Gastroesophageal sphincter (tissue), 3 donors: Measurements from ENCODE around the gene CACNG6.

ENCODE experiments used
- EP300 ChIP-seq: sonication (generic); formaldehyde crosslinking; IDR thresholded peaks from one replicate; pipeline ENCODE4 v1.6.1; 2017; ENCODE audit warnings: antibody characterized with exemption, mild to moderate bottlenecking
- POLR2A ChIP-seq, 2 donors: fragments of 450-650 bp; IDR thresholded peaks; one replicate each; pipeline ENCODE4 v1.6.1; 2017; ENCODE audit warnings: antibody characterized with exemption in 2 of 2, mild to moderate bottlenecking in 2 of 2, moderate library complexity in 1 of 2
- POLR2AphosphoS5 ChIP-seq: sonication (generic); formaldehyde crosslinking; IDR thresholded peaks from one replicate; pipeline ENCODE4 v1.6.1; 2017; ENCODE audit warnings: antibody characterized with exemption
- TF ChIP-seq, protein P1 (sequence below), 4 experiments: fragments of 200-600 bp in 2 of 4; fragments of 450-650 bp in 2 of 4; sonication (generic) in 1 of 4; IDR thresholded peaks; one replicate each; pipeline ENCODE4 v1.5.1; 2017 to 2019; ENCODE audit warnings: antibody characterized with exemption in 4 of 4, mild to moderate bottlenecking in 2 of 4, moderate library complexity in 2 of 4

DNA sequence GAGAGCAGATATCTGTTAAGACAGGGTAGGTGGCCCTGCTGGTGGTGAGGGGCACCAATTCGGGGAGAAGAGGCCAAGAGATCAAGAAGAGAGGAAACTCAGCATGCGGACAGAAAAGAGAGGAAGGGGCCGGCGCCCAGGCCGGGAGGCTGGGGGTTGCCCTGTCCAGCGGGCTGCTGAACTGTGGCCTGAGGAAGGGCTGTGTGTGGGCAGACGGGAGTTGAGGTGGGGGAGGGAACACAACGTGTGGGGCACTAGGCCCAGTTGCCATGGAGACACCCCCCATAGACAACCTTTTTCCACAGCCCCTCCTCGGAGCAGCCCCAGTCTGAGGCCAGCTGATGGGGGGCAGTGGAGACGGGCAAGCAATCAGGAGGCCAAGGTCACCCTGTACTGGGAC is 31.2 kb upstream of the CACNG6 start:
- TF ChIP-seq, protein P1, sequence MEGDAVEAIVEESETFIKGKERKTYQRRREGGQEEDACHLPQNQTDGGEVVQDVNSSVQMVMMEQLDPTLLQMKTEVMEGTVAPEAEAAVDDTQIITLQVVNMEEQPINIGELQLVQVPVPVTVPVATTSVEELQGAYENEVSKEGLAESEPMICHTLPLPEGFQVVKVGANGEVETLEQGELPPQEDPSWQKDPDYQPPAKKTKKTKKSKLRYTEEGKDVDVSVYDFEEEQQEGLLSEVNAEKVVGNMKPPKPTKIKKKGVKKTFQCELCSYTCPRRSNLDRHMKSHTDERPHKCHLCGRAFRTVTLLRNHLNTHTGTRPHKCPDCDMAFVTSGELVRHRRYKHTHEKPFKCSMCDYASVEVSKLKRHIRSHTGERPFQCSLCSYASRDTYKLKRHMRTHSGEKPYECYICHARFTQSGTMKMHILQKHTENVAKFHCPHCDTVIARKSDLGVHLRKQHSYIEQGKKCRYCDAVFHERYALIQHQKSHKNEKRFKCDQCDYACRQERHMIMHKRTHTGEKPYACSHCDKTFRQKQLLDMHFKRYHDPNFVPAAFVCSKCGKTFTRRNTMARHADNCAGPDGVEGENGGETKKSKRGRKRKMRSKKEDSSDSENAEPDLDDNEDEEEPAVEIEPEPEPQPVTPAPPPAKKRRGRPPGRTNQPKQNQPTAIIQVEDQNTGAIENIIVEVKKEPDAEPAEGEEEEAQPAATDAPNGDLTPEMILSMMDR (IDR thresholded peaks at IDR 0.05) = no peak
- TF ChIP-seq POLR2A (IDR thresholded peaks at IDR 0.05) (no peak), POLR2AphosphoS5 (no peak), EP300 (no peak)
